Measurements from ENCODE around the gene NUSAP1.

DNA sequence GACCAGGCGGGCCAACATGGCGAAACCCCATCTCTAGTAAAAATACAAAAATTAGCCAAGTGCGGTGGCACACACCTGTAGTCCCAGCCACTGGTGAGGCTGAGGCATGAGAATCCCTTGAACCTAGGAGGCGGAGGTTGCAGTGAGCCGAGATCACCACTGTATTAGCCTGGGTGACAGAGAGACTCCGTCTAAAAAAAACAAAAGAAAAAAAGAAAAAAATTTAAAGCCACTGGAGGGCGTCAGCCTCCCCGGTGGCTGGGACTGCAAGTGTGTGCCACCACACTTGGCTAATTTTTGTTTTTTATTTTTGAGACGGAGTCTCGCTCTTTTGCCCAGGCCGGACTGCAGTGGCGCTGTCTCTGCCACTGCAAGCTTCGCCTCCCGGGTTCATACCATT is 92.1 kb downstream of the NUSAP1 start:
- TF ChIP-seq EZH2phosphoT487 (IDR thresholded peaks at IDR 0.05; ENCODE audit: borderline replicate concordance) (no peak), POLR2A (IDR thresholded peaks at IDR 0.05; ENCODE audit: borderline replicate concordance, extremely low read depth, insufficient read depth, insufficient read length) (no peak), EGR1 (IDR thresholded peaks at IDR 0.05; ENCODE audit: low read depth) (no peak)
- TF ChIP-seq, protein P1, sequence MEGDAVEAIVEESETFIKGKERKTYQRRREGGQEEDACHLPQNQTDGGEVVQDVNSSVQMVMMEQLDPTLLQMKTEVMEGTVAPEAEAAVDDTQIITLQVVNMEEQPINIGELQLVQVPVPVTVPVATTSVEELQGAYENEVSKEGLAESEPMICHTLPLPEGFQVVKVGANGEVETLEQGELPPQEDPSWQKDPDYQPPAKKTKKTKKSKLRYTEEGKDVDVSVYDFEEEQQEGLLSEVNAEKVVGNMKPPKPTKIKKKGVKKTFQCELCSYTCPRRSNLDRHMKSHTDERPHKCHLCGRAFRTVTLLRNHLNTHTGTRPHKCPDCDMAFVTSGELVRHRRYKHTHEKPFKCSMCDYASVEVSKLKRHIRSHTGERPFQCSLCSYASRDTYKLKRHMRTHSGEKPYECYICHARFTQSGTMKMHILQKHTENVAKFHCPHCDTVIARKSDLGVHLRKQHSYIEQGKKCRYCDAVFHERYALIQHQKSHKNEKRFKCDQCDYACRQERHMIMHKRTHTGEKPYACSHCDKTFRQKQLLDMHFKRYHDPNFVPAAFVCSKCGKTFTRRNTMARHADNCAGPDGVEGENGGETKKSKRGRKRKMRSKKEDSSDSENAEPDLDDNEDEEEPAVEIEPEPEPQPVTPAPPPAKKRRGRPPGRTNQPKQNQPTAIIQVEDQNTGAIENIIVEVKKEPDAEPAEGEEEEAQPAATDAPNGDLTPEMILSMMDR (IDR thresholded peaks at IDR 0.05 in 2 of 3, conservative IDR thresholded peaks at IDR 0.05 in 1 of 3; ENCODE audit: borderline replicate concordance in 1 of 3, insufficient read depth in 1 of 3, low read depth in 2 of 3, low read length in 2 of 3), result 0 out of 6 replicates have a peak, but pooled peaks of 1 of the 3 experiments have one; percentile 5
- TF ChIP-seq, protein P2, sequence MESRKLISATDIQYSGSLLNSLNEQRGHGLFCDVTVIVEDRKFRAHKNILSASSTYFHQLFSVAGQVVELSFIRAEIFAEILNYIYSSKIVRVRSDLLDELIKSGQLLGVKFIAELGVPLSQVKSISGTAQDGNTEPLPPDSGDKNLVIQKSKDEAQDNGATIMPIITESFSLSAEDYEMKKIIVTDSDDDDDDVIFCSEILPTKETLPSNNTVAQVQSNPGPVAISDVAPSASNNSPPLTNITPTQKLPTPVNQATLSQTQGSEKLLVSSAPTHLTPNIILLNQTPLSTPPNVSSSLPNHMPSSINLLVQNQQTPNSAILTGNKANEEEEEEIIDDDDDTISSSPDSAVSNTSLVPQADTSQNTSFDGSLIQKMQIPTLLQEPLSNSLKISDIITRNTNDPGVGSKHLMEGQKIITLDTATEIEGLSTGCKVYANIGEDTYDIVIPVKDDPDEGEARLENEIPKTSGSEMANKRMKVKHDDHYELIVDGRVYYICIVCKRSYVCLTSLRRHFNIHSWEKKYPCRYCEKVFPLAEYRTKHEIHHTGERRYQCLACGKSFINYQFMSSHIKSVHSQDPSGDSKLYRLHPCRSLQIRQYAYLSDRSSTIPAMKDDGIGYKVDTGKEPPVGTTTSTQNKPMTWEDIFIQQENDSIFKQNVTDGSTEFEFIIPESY (IDR thresholded peaks at IDR 0.05; ENCODE audit: extremely low read depth, insufficient replicate concordance, low read length), result no peak

All from HCT116 (cell line).